Measurements from ENCODE around the gene CAPZA1. TPM values are rescaled to one million over a fixed set of nuclear protein-coding genes. Genes with fewer than 3 reads are reported as not detected.
A peak's percentile ranks its signal among the peaks of the same experiment; 100 is the strongest.

Gene CAPZA1
- total and polyA plus RNA-seq, 2 of the 8 experiments (the other 6 are each of a cell fraction or from before 2014, with no cell fraction given): 48.9 to 107 TPM

DNA sequence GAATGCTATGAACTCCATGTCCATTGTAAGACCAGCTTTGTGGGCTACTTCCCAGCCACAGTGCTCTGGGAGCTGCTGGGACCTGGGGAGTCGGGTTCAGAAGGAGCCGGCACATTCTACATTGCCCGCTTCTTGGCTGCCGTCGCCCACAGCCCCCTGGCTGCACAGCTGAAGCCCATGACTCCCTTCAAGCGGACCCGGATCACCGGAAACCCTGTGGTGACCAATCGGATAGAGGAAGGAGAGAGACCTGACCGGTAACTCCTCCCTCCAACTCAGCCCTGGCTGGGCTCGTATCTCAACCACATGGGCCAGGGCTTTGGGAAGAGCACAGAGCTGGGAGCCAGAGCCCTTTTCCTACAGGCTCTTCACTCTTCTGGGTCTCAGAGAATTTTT lies 70.2 kb downstream of the CAPZA1 start:
- ChIA-PET CTCF (ENCODE audit: partially characterized antibody) (interaction anchor here (0.9 to 3.0 kb wide), 6 partner anchors 10 to 30 kb away, joined by 3 to 10 read pairs (median 4); partner anchors contain the start of gene MOV10), POLR2A (ENCODE audit: partially characterized antibody) (interaction anchor here (1.2 to 6.0 kb wide), 5 partner anchors 10 to 26 kb away, joined by 3 to 32 read pairs (median 10); partner anchors contain the start of gene MOV10)
- FAIRE-seq (no peak), DNase-seq (ENCODE audit: low read depth in 1 of 2, low spot score in 2 of 2) (no peak)
- Histone ChIP-seq H3K4me2 (ENCODE audit: insufficient read depth in 1 of 2, low read depth in 2 of 2, low read length in 2 of 2) (no peak overlapping the region), H4K5ac (ENCODE audit: insufficient read length, low read depth, low read length) (no peak overlapping the region), H2AFZ (ENCODE audit: low read length) (no peak overlapping the region), H2BK120ac (replicated peaks; ENCODE audit: low read depth, low read length) (no peak overlapping the region), H2BK12ac (ENCODE audit: low read depth, low read length) (no peak overlapping the region), H3K36me3 (ENCODE audit: control insufficient read depth in 2 of 4, insufficient read depth in 4 of 4, low read length in 3 of 4) (peaks cover 12 to 32% (median 17%) of the 10 kb centered on the region in 4 experiments), H3K27me3 (replicated peaks in 1 of 4; ENCODE audit: control insufficient read depth in 3 of 4, extremely low read depth in 1 of 4, insufficient read depth in 3 of 4, low read length in 3 of 4) (no peaks in the 10 kb centered on the region), H3K4me3 (ENCODE audit: extremely low read depth in 1 of 4, insufficient read depth in 2 of 4, low read depth in 3 of 4, low read length in 4 of 4) (no peak overlapping the region), H2AK5ac (ENCODE audit: low read depth, low read length) (peak overlapping the region; percentile 65; the same call in 1 of the 2 replicates), H3K4ac (replicated peaks; ENCODE audit: insufficient read length, low read depth, low read length) (no peak overlapping the region), H2BK20ac (ENCODE audit: low read length) (no peak overlapping the region), H3K9ac (replicated peaks in 1 of 4; ENCODE audit: extremely low read depth in 1 of 4, low read depth in 3 of 4, low read length in 3 of 4) (no peak overlapping the region), H3K4me1 (replicated peaks in 1 of 4; ENCODE audit: control insufficient read depth in 3 of 4, insufficient read depth in 4 of 4, low read length in 3 of 4) (peaks cover 0 to 2% (median 0%) of the 10 kb centered on the region in 4 experiments; a peak in 2 of 7 replicates), H4K8ac (ENCODE audit: extremely low read depth, insufficient read depth, low read length) (no peak overlapping the region), H3K14ac (ENCODE audit: insufficient read length) (no peak overlapping the region), H3K27ac (ENCODE audit: low read depth, low read length) (no peak overlapping the region), H3K9me3 (ENCODE audit: insufficient read depth in 2 of 2, low read depth in 1 of 2, low read length in 1 of 2) (no peaks in the 10 kb centered on the region), H4K91ac (replicated peaks; ENCODE audit: insufficient read length, low read length) (no peak overlapping the region), H3K23me2 (ENCODE audit: low read depth, low read length) (no peaks in the 10 kb centered on the region), H3K79me2 (ENCODE audit: control insufficient read depth in 1 of 2, insufficient read depth in 2 of 2, low read length in 2 of 2) (no peaks in the 10 kb centered on the region), H3K18ac (ENCODE audit: extremely low read depth, low read length) (no peak overlapping the region), H2BK5ac (ENCODE audit: low read depth, low read length) (no peak overlapping the region), H3K56ac (replicated peaks; ENCODE audit: insufficient read length, low read depth, low read length) (no peak overlapping the region), H3K79me1 (ENCODE audit: low read depth, low read length) (peaks cover 3% of the 10 kb centered on the region), H3K23ac (ENCODE audit: insufficient read length) (no peak overlapping the region), H2BK15ac (ENCODE audit: low read length) (no peak overlapping the region), H4K20me1 (replicated peaks in 1 of 2; ENCODE audit: control insufficient read depth in 1 of 2, insufficient read depth in 2 of 2, low read length in 2 of 2) (peaks cover 0 to 11% of the 10 kb centered on the region in 2 experiments)
- 95% methylated on average over 10 of the region's 11 CpGs; no CpG with 5 or more reads in 1 of the 2 experiments for WGBS, 2 experiments (ENCODE audit: extremely low coverage in 1 of 2, insufficient coverage in 1 of 2, insufficient read length in 1 of 2, insufficient replicate concordance in 2 of 2, low coverage in 1 of 2, low lambda C conversion rate in 2 of 2, missing lambda C conversion rate in 1 of 2)
- TF ChIP-seq SP4 (IDR thresholded peaks at IDR 0.05; ENCODE audit: low read length) (no peak), TCF12 (IDR thresholded peaks at IDR 0.05; ENCODE audit: low read depth, low read length) (no peak), SIRT6 (IDR thresholded peaks at IDR 0.05; ENCODE audit: low read length) (no peak), KDM4A (IDR thresholded peaks at IDR 0.05; ENCODE audit: low read depth, low read length, severe bottlenecking) (no peak), RXRA (IDR thresholded peaks at IDR 0.05; ENCODE audit: insufficient read depth, low read depth, low read length) (no peak), BRCA1 (IDR thresholded peaks at IDR 0.05; ENCODE audit: low read depth, low read length) (no peak), EGR1 (IDR thresholded peaks at IDR 0.05; ENCODE audit: borderline replicate concordance, low read depth, low read length) (no peak), RAD21 (IDR thresholded peaks at IDR 0.05 in 1 of 2, conservative IDR thresholded peaks at IDR 0.05 in 1 of 2; ENCODE audit: low read depth in 2 of 2, low read length in 2 of 2) (no peak), RFX5 (IDR thresholded peaks at IDR 0.05; ENCODE audit: borderline replicate concordance, low read depth, low read length) (no peak), ZNF274 (IDR thresholded peaks at IDR 0.05; ENCODE audit: borderline replicate concordance, extremely low read depth, low read length) (no peak), POLR2A (IDR thresholded peaks at IDR 0.05; ENCODE audit: control extremely low read depth in 1 of 2, low read depth in 2 of 2, low read length in 2 of 2) (no peak), KDM5A (IDR thresholded peaks at IDR 0.05; ENCODE audit: low read length) (no peak), TAF1 (IDR thresholded peaks at IDR 0.05; ENCODE audit: low read depth, low read length) (no peak), SRF (IDR thresholded peaks at IDR 0.05; ENCODE audit: low read depth, low read length) (no peak)
- TF ChIP-seq, protein P1, sequence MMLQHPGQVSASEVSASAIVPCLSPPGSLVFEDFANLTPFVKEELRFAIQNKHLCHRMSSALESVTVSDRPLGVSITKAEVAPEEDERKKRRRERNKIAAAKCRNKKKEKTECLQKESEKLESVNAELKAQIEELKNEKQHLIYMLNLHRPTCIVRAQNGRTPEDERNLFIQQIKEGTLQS (IDR thresholded peaks at IDR 0.05; ENCODE audit: insufficient read depth, low read depth, low read length): no peak
